SH-SY5Y (cell line): ENCODE results near the gene ZNF665.

Experiments
- GATA2 ChIP-seq: IDR thresholded peaks from 2 replicates; pipeline ENCODE4 v1.6.1; 2011; ENCODE audit warnings: mild to moderate bottlenecking, low read depth, low read length
- GATA3 ChIP-seq: IDR thresholded peaks from 2 replicates; pipeline ENCODE4 v1.6.1; 2011; ENCODE audit warnings: low read depth, mild to moderate bottlenecking, low read length, moderate library complexity

ZNF665 gene

DNA sequence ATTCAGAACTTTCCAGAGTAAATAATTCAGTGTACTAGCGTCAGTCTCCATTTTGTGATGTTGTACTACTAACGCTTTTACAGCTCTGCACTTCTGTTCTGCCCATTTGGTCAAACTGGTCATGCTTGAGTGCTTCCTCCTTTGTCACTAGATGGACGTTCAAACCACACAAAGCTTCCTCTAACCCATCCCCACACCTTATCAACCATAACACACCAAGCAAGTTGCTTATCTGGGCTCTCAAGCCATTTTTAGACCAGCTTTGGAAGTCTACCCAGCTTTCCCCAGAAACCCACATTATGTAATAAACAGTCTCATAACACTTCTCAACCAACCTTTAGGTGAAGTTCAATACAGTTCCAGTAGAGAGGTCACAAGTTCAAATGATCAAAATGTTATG, 32.0 kb downstream of the ZNF665 start:
- no peak for TF ChIP-seq GATA2
- TF ChIP-seq GATA3 = no peak

- TF ChIP-seq GATA3 (no peak), GATA2 (no peak)
These were observed 32.8 kb downstream of the ZNF665 start for GRCh38 chr19:53160350-53160749.

DNA sequence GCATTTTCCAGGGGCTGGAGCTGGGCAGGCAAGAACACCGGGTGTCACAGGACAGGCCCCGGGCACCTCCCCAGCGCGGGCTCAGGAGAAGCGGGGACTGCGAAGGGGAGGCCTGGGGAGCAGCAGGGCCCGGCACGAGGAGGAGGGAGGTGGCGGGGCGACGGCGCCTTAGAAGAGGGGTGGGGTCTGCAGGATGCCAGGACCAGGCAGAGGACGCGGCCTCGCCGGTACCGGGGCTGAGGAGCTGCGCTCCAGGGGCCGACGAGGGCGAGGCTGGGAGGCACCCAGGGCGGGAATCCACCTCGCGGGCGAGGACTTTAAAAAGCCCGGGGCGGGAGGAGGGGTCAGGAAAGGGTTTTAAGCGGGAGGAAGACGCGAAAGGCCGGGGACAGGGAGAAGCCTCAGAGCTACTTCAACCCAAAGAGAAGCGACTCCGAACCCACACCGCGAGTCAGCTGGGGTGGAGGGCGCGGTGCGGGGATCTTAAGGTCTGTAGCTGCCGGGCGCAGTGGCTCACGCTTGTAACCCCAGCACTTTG, 35.0 kb downstream of the ZNF665 start:
- TF ChIP-seq GATA3 = no peak
- TF ChIP-seq GATA2 = no peak

- TF ChIP-seq GATA2 = no peak
- no peak for TF ChIP-seq GATA3
These were observed 35.5 kb downstream of the ZNF665 start for GRCh38 chr19:53157626-53158025.

DNA sequence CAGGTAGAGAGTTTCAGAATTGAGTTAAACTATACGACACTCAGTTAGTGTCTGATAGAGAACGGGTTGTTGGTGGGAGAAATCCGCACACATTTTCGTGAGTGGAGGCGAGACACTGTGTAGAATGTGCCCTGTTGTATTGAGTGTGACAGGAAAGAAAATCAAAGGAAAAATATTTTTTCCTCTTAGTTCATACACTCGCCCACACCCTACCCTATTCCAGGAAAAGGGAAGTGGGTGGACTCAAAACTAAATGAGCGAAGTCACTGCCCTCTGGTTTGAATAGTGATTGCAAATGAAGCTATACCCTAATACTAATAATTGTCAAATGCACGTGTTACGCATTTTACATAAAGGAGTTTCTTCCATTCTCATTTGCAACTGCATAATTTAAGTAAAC, 36.3 kb downstream of the ZNF665 start:
- TF ChIP-seq GATA2 (no peak), GATA3 (no peak)

- no peak for TF ChIP-seq GATA2
- no peak for TF ChIP-seq GATA3
These were observed 45.5 kb downstream of the ZNF665 start for GRCh38 chr19:53147645-53148044.

DNA sequence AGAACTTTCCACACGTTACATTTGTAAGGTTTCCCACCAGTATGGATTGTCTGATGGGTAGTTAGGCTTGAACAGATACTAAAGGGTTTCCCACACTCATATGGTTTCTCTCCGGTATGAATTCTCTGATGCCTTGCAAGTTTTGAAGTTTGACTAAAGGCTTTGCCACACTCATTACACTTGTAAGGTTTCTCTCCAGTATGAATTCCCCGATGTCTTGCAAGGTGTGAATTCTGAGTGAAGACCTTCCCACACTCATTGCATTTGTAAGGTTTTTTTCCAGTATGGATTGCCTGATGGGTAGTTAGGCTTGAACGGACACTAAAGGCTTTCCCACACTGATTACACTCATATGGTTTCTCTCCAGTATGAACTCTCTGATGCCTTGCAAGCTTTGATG, 52.8 kb downstream of the ZNF665 start:
- no peak for TF ChIP-seq GATA2
- TF ChIP-seq GATA3 = no peak

DNA sequence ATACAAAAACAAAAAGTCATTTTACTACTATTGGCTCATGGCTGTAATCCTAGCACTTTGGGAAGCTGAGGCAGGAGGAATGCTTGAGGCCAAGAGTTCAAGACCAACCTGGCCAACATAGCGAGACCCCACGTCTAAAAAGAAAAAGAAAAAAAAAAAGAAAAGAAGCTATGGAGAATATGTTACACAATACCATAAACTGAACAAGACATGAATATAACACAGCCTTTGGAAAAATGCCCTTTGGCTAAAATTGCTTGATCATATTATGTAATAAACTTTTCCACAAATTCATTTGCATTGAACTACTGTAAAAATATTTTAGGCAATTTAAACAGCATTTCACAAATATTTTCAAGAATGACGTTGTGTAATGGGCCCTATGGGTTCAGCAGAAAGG, 56.7 kb downstream of the ZNF665 start:
- TF ChIP-seq GATA2 = no peak
- TF ChIP-seq GATA3 = no peak

GRCh38 chr19:53132141-53132991, 60.8 kb downstream of the ZNF665 start, which contains the start of gene ZNF415:
TSS of gene ZNF415 (minus strand) at chr19:53132910. CDS start at chr19:53122676, 10,234 bp downstream.
- TF ChIP-seq GATA3 (no peak), GATA2 (no peak)

DNA sequence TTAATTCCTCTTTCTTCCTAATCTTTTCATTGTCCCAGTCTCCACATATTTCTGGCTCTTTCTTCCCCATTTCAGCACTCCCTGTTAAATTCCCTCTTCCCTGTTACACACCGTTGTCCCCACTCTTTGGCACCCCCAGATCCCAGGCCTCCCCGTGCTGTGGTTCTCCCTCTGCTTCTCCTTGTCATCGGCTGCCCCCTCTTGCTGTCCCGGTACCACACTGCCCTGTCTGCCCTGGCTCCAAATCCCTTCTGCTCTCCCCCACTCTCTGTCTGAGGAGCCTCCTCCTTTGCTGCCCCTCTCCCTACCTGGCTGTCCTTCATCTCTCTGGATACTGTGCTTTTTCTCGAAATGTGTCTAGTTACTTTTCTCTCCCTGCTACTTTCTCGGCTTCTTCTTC, 61.4 kb downstream of the ZNF665 start:
- TF ChIP-seq GATA2 (no peak), GATA3 (no peak)

- TF ChIP-seq GATA2 (no peak), GATA3 (no peak)
These were observed 62.0 kb downstream of the ZNF665 start for GRCh38 chr19:53131085-53131590.

GRCh38 chr19:53130506-53130905, 62.7 kb downstream of the ZNF665 start:
- TF ChIP-seq GATA2 = no peak
- no peak for TF ChIP-seq GATA3

DNA sequence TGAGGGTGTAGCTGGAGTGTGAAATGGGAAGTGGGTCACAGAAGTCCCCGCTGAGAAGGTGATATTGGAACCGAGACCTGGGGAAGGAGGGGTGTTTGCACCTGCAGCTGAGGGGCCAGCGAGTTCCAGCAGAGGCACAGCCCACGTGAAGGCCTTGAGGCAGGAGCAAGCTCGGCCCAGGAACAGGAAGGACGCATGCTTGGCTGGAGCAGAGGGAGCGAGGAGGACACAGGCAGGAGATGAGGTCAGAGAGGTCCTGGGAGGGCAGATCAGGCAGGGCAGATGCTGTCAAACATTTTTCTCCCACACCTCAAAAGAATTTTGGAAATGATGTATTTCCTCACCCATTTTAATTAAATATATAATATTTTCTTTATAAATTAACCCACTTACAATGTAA, 69.8 kb downstream of the ZNF665 start:
- no peak for TF ChIP-seq GATA2
- TF ChIP-seq GATA3 = no peak
